Bronchial epithelial cell (primary cell): ENCODE data around the gene SRP68. TPM values are rescaled to one million over a fixed set of nuclear protein-coding genes. Genes with fewer than 3 reads are reported as not detected.
A peak's percentile ranks its signal among the peaks of the same experiment; 100 is the strongest.

ENCODE experiments used
- DNase-seq: peaks from one replicate; pipeline ENCODE4 v3.0.0-alpha.2; 2010; ENCODE audit warnings: low read depth
- FAIRE-seq: peaks from 2 replicates; lab custom pipeline; 2011; peaks lifted over from hg19 to GRCh38; lab: Jason Lieb, UNC
- H3K27me3 ChIP-seq: 2 replicates; pipeline ENCODE4 v1.5.1; 2011; ENCODE audit warnings: low read length; ENCODE audit not compliant: control insufficient read depth, insufficient read depth
- H3K36me3 ChIP-seq: 2 replicates; pipeline ENCODE4 v1.5.1; 2011; ENCODE audit warnings: low read length; ENCODE audit not compliant: control insufficient read depth, insufficient read depth
- H3K4me3 ChIP-seq: 2 replicates; pipeline ENCODE4 v1.5.1; 2011; ENCODE audit warnings: mild to moderate bottlenecking, low read depth, low read length, control low read depth
- CTCF ChIP-seq: IDR thresholded peaks from 2 replicates; pipeline ENCODE4 v1.5.1; 2011; ENCODE audit warnings: mild to moderate bottlenecking, moderate library complexity, low read length, control low read depth, inconsistent platforms; ENCODE audit not compliant: insufficient read depth, severe bottlenecking
- total RNA-seq: library from RNA; depleted of rRNA; stranded (reverse); fragments of >200 nt; gene quantifications from 2 replicates; pipeline ENCODE4 v1.2.1, GENCODE V29; 2014

The SRP68 gene
- total RNA-seq, 1 donor from 2014 or later: 42.9 TPM

- TF ChIP-seq CTCF: no peak
- Histone ChIP-seq H3K36me3 (no peaks in the 10 kb centered on the region), H3K27me3 (no peaks in the 10 kb centered on the region), H3K4me3 (no peak overlapping the region)
- FAIRE-seq: no peak
- no peak for DNase-seq
These were observed 39.6 kb upstream of the SRP68 start for GRCh38 chr17:76111956-76112355.

- no peaks in the 10 kb centered on the region for H3K36me3 ChIP-seq
- H3K27me3 ChIP-seq: no peaks in the 10 kb centered on the region
- DNase-seq (peak; percentile 33), FAIRE-seq (no peak)
- TF ChIP-seq CTCF: no peak
- H3K4me3 ChIP-seq: no peak overlapping the region
These were observed 35.2 kb upstream of the SRP68 start for GRCh38 chr17:76107509-76107908.

GRCh38 chr17:76106703-76107102 is 34.4 kb upstream of the SRP68 start:
- no peak for FAIRE-seq
- DNase-seq: no peak
- Histone ChIP-seq H3K4me3 (no peak overlapping the region), H3K27me3 (no peaks in the 10 kb centered on the region), H3K36me3 (peaks cover 3% of the 10 kb centered on the region)
- no peak for TF ChIP-seq CTCF

- no peak for TF ChIP-seq CTCF
These were observed 32.5 kb upstream of the SRP68 start for GRCh38 chr17:76104896-76105231.

GRCh38 chr17:76104140-76104895 is 32.0 kb upstream of the SRP68 start:
- Histone ChIP-seq H3K4me3 (peak overlapping the region; percentile 65), H3K27me3 (no peaks in the 10 kb centered on the region), H3K36me3 (peaks cover 9% of the 10 kb centered on the region)
- TF ChIP-seq CTCF: no peak
- DNase-seq (no peak), FAIRE-seq (no peak)

More at GRCh38 chr17:76104896-76105231, 32.5 kb upstream of the SRP68 start:
- no peak for FAIRE-seq
- peaks cover 7% of the 10 kb centered on the region for H3K36me3 ChIP-seq
- no peaks in the 10 kb centered on the region for H3K27me3 ChIP-seq
- no peak for DNase-seq
- no peak overlapping the region for H3K4me3 ChIP-seq
